Upper lobe of left lung (tissue), 6 donors: ENCODE measurements around the gene PLAAT3. TPM values are rescaled to one million over a fixed set of nuclear protein-coding genes. Genes with fewer than 3 reads are reported as not detected.
"Not testable (repeated sequence)": the region's sequence is repeated elsewhere in the genome, so short reads cannot be mapped to it uniquely, and the experiment has no call there.

Experiments
- ATAC-seq, 2 donors: fragments of 200-7000 bp; cut with Tn5 transposase; one replicate each; pipeline ENCODE4 v1.9.1; 2022; ENCODE audit warnings: mild to moderate bottlenecking in 2 of 2, moderate library complexity in 2 of 2; ENCODE audit not compliant: low FRiP score in 2 of 2
- DNase-seq, 2 donors: peaks; one replicate each; pipeline ENCODE4 v3.0.0-alpha.2; 2019 to 2020
- H3K27ac ChIP-seq, 4 donors: fragments of 200-600 bp; sonication (generic); one replicate each; pipeline ENCODE4 v1.5.1; 2016 to 2019
- H3K27me3 ChIP-seq, 4 donors: fragments of 200-600 bp; sonication (generic); one replicate each; pipeline ENCODE4 v1.5.1; 2017 to 2019
- H3K36me3 ChIP-seq, 4 donors: fragments of 200-600 bp; sonication (generic); one replicate each; pipeline ENCODE4 v1.5.1; 2016 to 2019
- H3K4me1 ChIP-seq, 4 donors: fragments of 200-600 bp; sonication (generic); one replicate each; pipeline ENCODE4 v1.5.1; 2018 to 2019
- H3K4me3 ChIP-seq, 4 donors: fragments of 200-600 bp; sonication (generic); one replicate each; pipeline ENCODE4 v1.5.1; 2017 to 2019; ENCODE audit warnings: mild to moderate bottlenecking in 2 of 4, moderate library complexity in 1 of 4
- H3K9me3 ChIP-seq, 4 donors: fragments of 200-600 bp; sonication (generic); one replicate each; pipeline ENCODE4 v1.5.1; 2018 to 2019
- EP300 ChIP-seq, 4 donors: sonication (generic); formaldehyde crosslinking; IDR thresholded peaks; one replicate each; pipeline ENCODE4 v1.5.1; 2017; ENCODE audit warnings: antibody characterized with exemption in 4 of 4, control low read depth in 2 of 4
- POLR2A ChIP-seq, 4 donors: fragments of 450-650 bp; IDR thresholded peaks; one replicate each; pipeline ENCODE4 v1.5.1; 2016 to 2017; ENCODE audit warnings: antibody characterized with exemption in 4 of 4, mild to moderate bottlenecking in 2 of 4
- POLR2AphosphoS5 ChIP-seq, 2 donors: sonication (generic); formaldehyde crosslinking; IDR thresholded peaks; one replicate each; pipeline ENCODE4 v1.5.1; 2017; ENCODE audit warnings: antibody characterized with exemption in 2 of 2
- WGBS, 2 donors: methylation state at CpG; one replicate each; pipeline ENCODE4 v1.1.5; 2017 to 2018; 5-methylcytosine and 5-hydroxymethylcytosine counted together
- total RNA-seq, 6 donors: library from RNA; depleted of rRNA in 4 of 6; stranded (reverse); fragments of >200 nt in 4 of 6; gene quantifications; one replicate each; pipeline versions ENCODE4 v1.1.0 to v1.2.1, GENCODE V29; 2016 to 2021
- TF ChIP-seq, protein P1 (sequence below), 6 experiments: fragments of 450-650 bp in 4 of 6; fragments of 200-600 bp in 2 of 6; sonication (generic) in 2 of 6; IDR thresholded peaks; one replicate each; pipeline ENCODE4 v1.5.1; 2016 to 2019; ENCODE audit warnings: antibody characterized with exemption in 6 of 6
- donor health status: DM: no; HTN: no; CAD: no; lungs with moderate emphysema.
- donor health status: DM: no; HTN: yes; CAD: no; lungs with severe emphysema.

Gene PLAAT3
- total RNA-seq, 6 donors from 2014 or later: 36.7 to 128 (median 89.5) TPM

DNA sequence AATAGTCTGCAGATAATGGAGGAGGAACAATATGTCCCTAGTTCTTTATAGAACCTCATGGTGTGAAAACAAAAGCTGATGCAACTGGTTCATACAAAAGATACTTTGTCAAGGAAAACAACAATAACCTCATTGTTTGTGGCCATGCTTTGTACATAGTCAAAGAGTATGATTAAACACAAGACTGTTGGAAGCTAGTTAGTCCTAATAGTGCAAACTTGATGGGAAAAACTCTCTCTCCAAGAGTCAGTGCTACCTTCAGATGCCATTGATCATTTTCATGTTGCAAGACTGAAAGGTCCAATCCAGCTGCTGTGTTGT lies 30.9 kb downstream of the PLAAT3 start:
- Histone ChIP-seq H3K4me1 (no peaks in the 10 kb centered on the region), H3K36me3 (peaks cover 0 to 59% (median 39%) of the 10 kb centered on the region in 4 donors), H3K4me3 (no peak overlapping the region), H3K9me3 (peaks cover 4 to 22% (median 11%) of the 10 kb centered on the region in 4 donors), H3K27me3 (no peaks in the 10 kb centered on the region), H3K27ac (no peak overlapping the region)
- TF ChIP-seq POLR2AphosphoS5 (IDR thresholded peaks at IDR 0.05) (no peak), EP300 (IDR thresholded peaks at IDR 0.05) (no peak), POLR2A (IDR thresholded peaks at IDR 0.05) (no peak)
- TF ChIP-seq, protein P1, sequence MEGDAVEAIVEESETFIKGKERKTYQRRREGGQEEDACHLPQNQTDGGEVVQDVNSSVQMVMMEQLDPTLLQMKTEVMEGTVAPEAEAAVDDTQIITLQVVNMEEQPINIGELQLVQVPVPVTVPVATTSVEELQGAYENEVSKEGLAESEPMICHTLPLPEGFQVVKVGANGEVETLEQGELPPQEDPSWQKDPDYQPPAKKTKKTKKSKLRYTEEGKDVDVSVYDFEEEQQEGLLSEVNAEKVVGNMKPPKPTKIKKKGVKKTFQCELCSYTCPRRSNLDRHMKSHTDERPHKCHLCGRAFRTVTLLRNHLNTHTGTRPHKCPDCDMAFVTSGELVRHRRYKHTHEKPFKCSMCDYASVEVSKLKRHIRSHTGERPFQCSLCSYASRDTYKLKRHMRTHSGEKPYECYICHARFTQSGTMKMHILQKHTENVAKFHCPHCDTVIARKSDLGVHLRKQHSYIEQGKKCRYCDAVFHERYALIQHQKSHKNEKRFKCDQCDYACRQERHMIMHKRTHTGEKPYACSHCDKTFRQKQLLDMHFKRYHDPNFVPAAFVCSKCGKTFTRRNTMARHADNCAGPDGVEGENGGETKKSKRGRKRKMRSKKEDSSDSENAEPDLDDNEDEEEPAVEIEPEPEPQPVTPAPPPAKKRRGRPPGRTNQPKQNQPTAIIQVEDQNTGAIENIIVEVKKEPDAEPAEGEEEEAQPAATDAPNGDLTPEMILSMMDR (IDR thresholded peaks at IDR 0.05): no peak
- DNase-seq (no peak), ATAC-seq (no peak)

GRCh38 chr11:63581224-63581623 lies 33.0 kb downstream of the PLAAT3 start:
- H3K4me3 ChIP-seq, H3K27ac ChIP-seq, DNase-seq, H3K27me3 ChIP-seq, H3K4me1 ChIP-seq, ATAC-seq: not testable (repeated sequence)
- H3K9me3 ChIP-seq: peaks cover 4 to 22% (median 11%) of the 10 kb centered on the region in 4 donors
- peaks cover 0 to 48% (median 25%) of the 10 kb centered on the region in 4 donors for H3K36me3 ChIP-seq
- WGBS, 2 donors: 85 to 87% methylated on average over 7 of the region's 7 CpGs

DNA sequence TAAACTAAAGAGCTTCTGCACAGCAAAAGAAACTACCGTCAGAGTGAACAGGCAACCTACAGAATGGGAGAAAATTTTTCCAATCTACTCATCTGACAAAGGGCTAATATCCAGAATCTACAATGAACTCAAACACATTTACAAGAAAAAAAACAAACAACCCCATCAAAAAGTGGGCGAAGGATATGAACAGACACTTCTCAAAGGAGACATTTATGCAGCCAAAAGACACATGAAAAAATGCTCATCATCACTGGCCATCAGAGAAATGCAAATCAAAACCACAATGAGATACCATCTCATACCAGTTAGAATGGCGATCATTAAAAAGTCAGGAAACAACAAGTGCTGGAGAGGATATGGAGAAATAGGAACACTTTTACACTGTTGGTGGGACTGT lies 35.4 kb downstream of the PLAAT3 start:
- H3K4me3 ChIP-seq, DNase-seq, ATAC-seq, H3K27me3 ChIP-seq, H3K27ac ChIP-seq: not testable (repeated sequence)
- peaks cover 4 to 22% (median 11%) of the 10 kb centered on the region in 4 donors for H3K9me3 ChIP-seq
- peaks cover 0 to 32% (median 20%) of the 10 kb centered on the region in 4 donors for H3K36me3 ChIP-seq
- 94 to 96% methylated on average over 3 of the region's 3 CpGs for WGBS, 2 donors
- peaks cover 14 to 16% (median 15%) of the 10 kb centered on the region in 4 donors for H3K4me1 ChIP-seq

DNA sequence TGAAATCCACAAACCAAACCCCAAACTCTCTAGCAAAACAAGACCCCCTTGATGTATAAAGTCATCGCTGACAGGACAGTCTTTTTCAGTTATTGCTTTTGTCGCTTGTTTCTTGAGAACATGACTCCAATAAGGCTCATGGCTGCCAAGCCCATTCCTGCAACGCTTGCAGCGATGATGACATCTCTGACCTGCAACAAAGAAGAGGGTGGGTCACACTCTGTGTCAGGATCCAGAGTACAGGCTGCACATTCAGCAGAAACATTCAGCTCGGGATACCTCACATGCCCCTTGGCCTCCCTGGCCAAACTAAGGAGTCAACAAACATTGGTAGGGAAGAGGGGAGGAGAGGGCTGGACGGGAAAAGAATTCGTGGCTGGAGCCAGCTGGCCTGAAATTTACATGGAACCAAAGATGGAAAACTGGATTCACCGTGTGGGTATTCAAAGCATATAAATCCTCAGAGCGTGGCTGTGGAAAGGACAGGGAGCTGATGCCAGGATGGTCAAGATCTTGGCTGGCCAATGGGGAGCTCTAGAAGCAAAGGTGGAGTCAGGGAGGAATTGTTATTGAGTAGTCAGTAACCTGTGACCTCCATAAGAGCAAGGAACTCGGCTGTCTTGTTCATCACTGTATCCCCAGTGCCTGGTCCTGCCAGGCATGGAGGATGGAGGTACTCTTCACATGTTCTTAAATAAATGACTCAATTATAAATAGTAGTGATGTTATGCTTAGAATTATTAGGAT lies 39.2 kb downstream of the PLAAT3 start:
- Histone ChIP-seq H3K36me3 (peaks cover 0 to 3% (median 1%) of the 10 kb centered on the region in 4 donors), H3K9me3 (peaks cover 0 to 3% (median 1%) of the 10 kb centered on the region in 4 donors), H3K4me1 (peaks cover 18 to 24% (median 20%) of the 10 kb centered on the region in 4 donors), H3K27ac (peak overlapping the region; percentile 69 to 86 (median 78)), H3K27me3 (no peaks in the 10 kb centered on the region), H3K4me3 (peak overlapping the region in 3 of 4 donors; percentile 10 to 32 (median 28))
- WGBS, 2 donors: 68 to 72% methylated on average over 10 of the region's 10 CpGs
- peak; percentile 57 to 78 for ATAC-seq
- TF ChIP-seq POLR2A (IDR thresholded peaks at IDR 0.05) (no peak), EP300 (IDR thresholded peaks at IDR 0.05) (no peak), POLR2AphosphoS5 (IDR thresholded peaks at IDR 0.05) (no peak)
- TF ChIP-seq, protein P1 (IDR thresholded peaks at IDR 0.05): no peak
- DNase-seq: no peak

- Histone ChIP-seq H3K4me3 (peak overlapping the region in 3 of 4 donors; percentile 10 to 32 (median 28)), H3K27me3 (no peaks in the 10 kb centered on the region), H3K4me1 (peaks cover 18 to 24% (median 20%) of the 10 kb centered on the region in 4 donors), H3K36me3 (no peaks in the 10 kb centered on the region), H3K27ac (peak overlapping the region; percentile 69 to 86 (median 78)), H3K9me3 (no peaks in the 10 kb centered on the region)
- DNase-seq (peak in 1 of 2 donors; percentile 71), ATAC-seq (peak; percentile 76 to 89)
- TF ChIP-seq EP300 (IDR thresholded peaks at IDR 0.05) (no peak), POLR2AphosphoS5 (IDR thresholded peaks at IDR 0.05) (peak in 1 of 2 donors; percentile 24), POLR2A (IDR thresholded peaks at IDR 0.05) (peak in 1 of 4 donors; percentile 13)
- TF ChIP-seq, protein P1 (IDR thresholded peaks at IDR 0.05): no peak
- 39 to 40% methylated on average over 15 of the region's 15 CpGs for WGBS, 2 donors
These were observed 40.1 kb downstream of the PLAAT3 start for GRCh38 chr11:63573881-63574855.
